HepG2 (cell line): ENCODE measurements around the gene NUDT3. TPM values are rescaled to one million over a fixed set of nuclear protein-coding genes. Genes with fewer than 3 reads are reported as not detected.
A peak's percentile ranks its signal among the peaks of the same experiment; 100 is the strongest.

Source experiments
- ARNT ChIP-seq: fragments of 450-650 bp; IDR thresholded peaks from 2 replicates; pipeline ENCODE4 v1.6.1; 2017
- ARNTL ChIP-seq: sonication (generic); formaldehyde crosslinking; IDR thresholded peaks from 2 replicates; pipeline ENCODE4 v1.4.0; 2020; ENCODE audit warnings: mild to moderate bottlenecking, missing genetic modification reagents
- DMAP1 ChIP-seq: IDR thresholded peaks from 2 replicates; pipeline ENCODE4 v1.6.1; 2016
- FOXA3 ChIP-seq: IDR thresholded peaks from 2 replicates; pipeline ENCODE4 v1.6.1; 2016; ENCODE audit warnings: missing genetic modification reagents, missing compliant biosample characterization
- MIER2 ChIP-seq: IDR thresholded peaks from 2 replicates; pipeline ENCODE4 v1.6.1; 2016; ENCODE audit warnings: missing biosample characterization, missing genetic modification reagents
- NCOR1 ChIP-seq: fragments of 200-600 bp; sonication (generic); IDR thresholded peaks from 2 replicates; pipeline ENCODE4 v1.7.0; 2017; ENCODE audit warnings: antibody characterized with exemption, low read length, borderline replicate concordance
- NR2F6 ChIP-seq, 2 experiments: IDR thresholded peaks; 2 replicates each; pipeline ENCODE4 v1.6.1; 2016; ENCODE audit warnings: antibody characterized with exemption in 1 of 2, mild to moderate bottlenecking in 1 of 2
- PHB2 ChIP-seq: fragments of 450-650 bp; IDR thresholded peaks from 2 replicates; pipeline ENCODE4 v1.6.1; 2018; ENCODE audit not compliant: partially characterized antibody
- SOX6 ChIP-seq, 2 experiments: fragments of 450-650 bp in 1 of 2; sonication (generic) in 1 of 2; formaldehyde crosslinking in 1 of 2; IDR thresholded peaks; 2 replicates each; pipeline versions ENCODE4 v1.4.0 to v1.6.1; 2017 to 2020; ENCODE audit warnings: antibody characterized with exemption in 1 of 2, mild to moderate bottlenecking in 1 of 2, missing genetic modification reagents in 1 of 2
- ZC3H13 ChIP-seq: sonication (generic); formaldehyde crosslinking; IDR thresholded peaks from 2 replicates; pipeline ENCODE4 v1.8.1; 2023; ENCODE audit warnings: mild to moderate bottlenecking, missing genetic modification reagents, moderate library complexity
- ZFP90 ChIP-seq: sonication (generic); formaldehyde crosslinking; IDR thresholded peaks from 2 replicates; pipeline ENCODE4 v1.8.0; 2022; ENCODE audit warnings: missing genetic modification reagents, mild to moderate bottlenecking, inconsistent platforms, borderline replicate concordance
- ZNF274 ChIP-seq: sonication (generic); formaldehyde crosslinking; IDR thresholded peaks from 2 replicates; pipeline ENCODE4 v1.5.1; 2020; ENCODE audit warnings: mild to moderate bottlenecking, missing genetic modification reagents
- ZNF572 ChIP-seq: sonication (generic); formaldehyde crosslinking; IDR thresholded peaks from 2 replicates; pipeline ENCODE4 v1.5.1; 2020; ENCODE audit warnings: mild to moderate bottlenecking, missing genetic modification reagents
- ZSCAN31 ChIP-seq: sonication (generic); formaldehyde crosslinking; IDR thresholded peaks from 2 replicates; pipeline ENCODE4 v1.5.0; 2020; ENCODE audit warnings: low read depth, mild to moderate bottlenecking, missing genetic modification reagents
- polyA plus RNA-seq, 8 experiments: library from polyadenylated mRNA; depleted of rRNA in 3 of 8; stranded (reverse) in 7 of 8; unstranded in 1 of 8; fragments of >200 nt; fragmentation: Illumina TruSeq in 4 of 8; extraction: Trizol in 4 of 8; gene quantifications; 2 replicates each; pipeline versions ENCODE4 v1.2.1 to v1.2.3, GENCODE V29; 2011 to 2016; ENCODE audit warnings: low read depth in 4 of 8, missing spikeins in 1 of 8, mixed read lengths in 1 of 8; ENCODE audit not compliant: insufficient read depth in 1 of 8
- total RNA-seq, 5 experiments: library from RNA; depleted of rRNA; stranded (reverse); fragments of >200 nt; fragmentation: Illumina TruSeq; extraction: Trizol; gene quantifications; 2 replicates each; pipeline ENCODE4 v1.2.3, GENCODE V29; 2016; ENCODE audit warnings: low read depth in 1 of 5
- TF ChIP-seq, protein P1 (sequence below): sonication (generic); formaldehyde crosslinking; IDR thresholded peaks from 2 replicates; pipeline ENCODE4 v1.4.0; 2020; ENCODE audit warnings: mild to moderate bottlenecking, low read depth, missing genetic modification reagents
- TF ChIP-seq, protein P2 (sequence below): sonication (generic); formaldehyde crosslinking; IDR thresholded peaks from 2 replicates; pipeline ENCODE4 v1.9.0; 2022; ENCODE audit warnings: low read depth, missing genetic modification reagents
- TF ChIP-seq, protein P3 (sequence below): IDR thresholded peaks from 2 replicates; pipeline ENCODE4 v1.6.1; 2018; ENCODE audit warnings: missing genetic modification reagents, mild to moderate bottlenecking, missing compliant biosample characterization
- TF ChIP-seq, protein P4 (sequence below): sonication (generic); formaldehyde crosslinking; IDR thresholded peaks from 2 replicates; pipeline ENCODE4 v1.5.1; 2020; ENCODE audit warnings: missing genetic modification reagents, mild to moderate bottlenecking, borderline replicate concordance

Gene NUDT3
- total and polyA plus RNA-seq, 2 of the 13 experiments (the other 11 are each of a cell fraction or from before 2014, with no cell fraction given), result 20.2 to 20.6 TPM

DNA sequence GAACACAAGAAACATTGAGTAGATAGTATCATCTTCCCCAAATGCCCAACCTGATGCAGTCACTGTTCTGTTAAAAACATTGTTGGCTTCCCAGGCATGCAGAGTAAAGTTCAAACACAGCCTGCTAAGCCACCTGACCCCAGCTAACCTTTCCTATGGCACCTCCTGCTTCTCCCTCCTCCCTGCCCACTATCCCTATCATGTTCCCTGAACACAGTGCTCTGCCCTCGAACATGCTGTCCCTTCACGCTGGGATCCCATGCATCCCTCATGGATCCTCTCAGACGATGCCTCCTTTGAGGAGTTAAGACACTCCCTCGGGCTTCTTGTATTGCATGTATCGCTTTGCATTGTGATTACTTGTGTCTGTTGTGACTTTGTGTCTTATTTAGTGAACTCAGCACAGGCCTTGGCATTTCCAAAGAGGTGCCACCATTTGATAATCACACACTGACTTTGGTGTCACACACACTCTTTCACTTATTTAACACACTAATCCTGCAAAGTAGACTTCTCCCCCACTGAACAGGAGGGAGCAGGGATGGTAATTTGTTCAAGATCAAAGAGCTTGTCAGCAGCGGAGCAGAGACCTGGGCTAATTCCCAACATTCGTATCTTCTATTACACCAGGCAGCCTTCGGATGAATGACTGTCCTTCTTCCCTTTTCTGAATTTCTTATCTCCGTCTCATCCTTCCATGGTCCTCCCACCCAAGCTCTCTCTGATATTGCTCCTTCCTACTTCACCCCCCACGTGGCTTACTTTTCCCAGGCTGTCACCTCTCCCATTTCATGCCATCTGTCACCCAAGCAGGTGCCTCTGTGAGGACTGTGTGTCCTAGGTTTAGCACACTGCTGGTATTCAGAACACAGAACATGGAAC is 115.3 kb downstream of the NUDT3 start (continued):
- TF ChIP-seq, protein P1, sequence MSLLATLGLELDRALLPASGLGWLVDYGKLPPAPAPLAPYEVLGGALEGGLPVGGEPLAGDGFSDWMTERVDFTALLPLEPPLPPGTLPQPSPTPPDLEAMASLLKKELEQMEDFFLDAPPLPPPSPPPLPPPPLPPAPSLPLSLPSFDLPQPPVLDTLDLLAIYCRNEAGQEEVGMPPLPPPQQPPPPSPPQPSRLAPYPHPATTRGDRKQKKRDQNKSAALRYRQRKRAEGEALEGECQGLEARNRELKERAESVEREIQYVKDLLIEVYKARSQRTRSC (CRISPR knock-in tag), result no peak
- TF ChIP-seq NCOR1 (no peak), PHB2 (no peak), DMAP1 (CRISPR knock-in tag) (no peak), ZC3H13 (CRISPR knock-in tag) (0 out of 2 replicates have a peak, but pooled peaks have one; percentile 34), ARNTL (no peak), MIER2 (CRISPR knock-in tag) (peak; percentile 48; the same call in 1 of the 2 replicates), ZSCAN31 (no peak), SOX6 (IDR thresholded peaks at IDR 0.05) (no peak), SOX6 (CRISPR knock-in tag; IDR thresholded peaks at IDR 0.05) (peak; percentile 65), ZNF274 (CRISPR knock-in tag) (0 out of 2 replicates have a peak, but pooled peaks have one; percentile 33), FOXA3 (CRISPR knock-in tag) (peak; percentile 59), ZFP90 (CRISPR knock-in tag) (no peak), ARNT (no peak), NR2F6 (IDR thresholded peaks at IDR 0.05) (peak; percentile 77; the same call in 1 of the 2 replicates), NR2F6 (CRISPR knock-in tag; IDR thresholded peaks at IDR 0.05) (peak; percentile 92), ZNF572 (CRISPR knock-in tag) (0 out of 2 replicates have a peak, but pooled peaks have one; percentile 33)
- TF ChIP-seq, protein P2, sequence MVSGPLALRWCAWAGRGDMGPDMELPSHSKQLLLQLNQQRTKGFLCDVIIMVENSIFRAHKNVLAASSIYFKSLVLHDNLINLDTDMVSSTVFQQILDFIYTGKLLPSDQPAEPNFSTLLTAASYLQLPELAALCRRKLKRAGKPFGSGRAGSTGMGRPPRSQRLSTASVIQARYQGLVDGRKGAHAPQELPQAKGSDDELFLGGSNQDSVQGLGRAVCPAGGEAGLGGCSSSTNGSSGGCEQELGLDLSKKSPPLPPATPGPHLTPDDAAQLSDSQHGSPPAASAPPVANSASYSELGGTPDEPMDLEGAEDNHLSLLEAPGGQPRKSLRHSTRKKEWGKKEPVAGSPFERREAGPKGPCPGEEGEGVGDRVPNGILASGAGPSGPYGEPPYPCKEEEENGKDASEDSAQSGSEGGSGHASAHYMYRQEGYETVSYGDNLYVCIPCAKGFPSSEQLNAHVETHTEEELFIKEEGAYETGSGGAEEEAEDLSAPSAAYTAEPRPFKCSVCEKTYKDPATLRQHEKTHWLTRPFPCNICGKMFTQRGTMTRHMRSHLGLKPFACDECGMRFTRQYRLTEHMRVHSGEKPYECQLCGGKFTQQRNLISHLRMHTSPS, result peak; percentile 82
- TF ChIP-seq, protein P3, sequence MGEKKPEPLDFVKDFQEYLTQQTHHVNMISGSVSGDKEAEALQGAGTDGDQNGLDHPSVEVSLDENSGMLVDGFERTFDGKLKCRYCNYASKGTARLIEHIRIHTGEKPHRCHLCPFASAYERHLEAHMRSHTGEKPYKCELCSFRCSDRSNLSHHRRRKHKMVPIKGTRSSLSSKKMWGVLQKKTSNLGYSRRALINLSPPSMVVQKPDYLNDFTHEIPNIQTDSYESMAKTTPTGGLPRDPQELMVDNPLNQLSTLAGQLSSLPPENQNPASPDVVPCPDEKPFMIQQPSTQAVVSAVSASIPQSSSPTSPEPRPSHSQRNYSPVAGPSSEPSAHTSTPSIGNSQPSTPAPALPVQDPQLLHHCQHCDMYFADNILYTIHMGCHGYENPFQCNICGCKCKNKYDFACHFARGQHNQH, result peak; percentile 60; the same call in 1 of the 2 replicates
- TF ChIP-seq, protein P4, sequence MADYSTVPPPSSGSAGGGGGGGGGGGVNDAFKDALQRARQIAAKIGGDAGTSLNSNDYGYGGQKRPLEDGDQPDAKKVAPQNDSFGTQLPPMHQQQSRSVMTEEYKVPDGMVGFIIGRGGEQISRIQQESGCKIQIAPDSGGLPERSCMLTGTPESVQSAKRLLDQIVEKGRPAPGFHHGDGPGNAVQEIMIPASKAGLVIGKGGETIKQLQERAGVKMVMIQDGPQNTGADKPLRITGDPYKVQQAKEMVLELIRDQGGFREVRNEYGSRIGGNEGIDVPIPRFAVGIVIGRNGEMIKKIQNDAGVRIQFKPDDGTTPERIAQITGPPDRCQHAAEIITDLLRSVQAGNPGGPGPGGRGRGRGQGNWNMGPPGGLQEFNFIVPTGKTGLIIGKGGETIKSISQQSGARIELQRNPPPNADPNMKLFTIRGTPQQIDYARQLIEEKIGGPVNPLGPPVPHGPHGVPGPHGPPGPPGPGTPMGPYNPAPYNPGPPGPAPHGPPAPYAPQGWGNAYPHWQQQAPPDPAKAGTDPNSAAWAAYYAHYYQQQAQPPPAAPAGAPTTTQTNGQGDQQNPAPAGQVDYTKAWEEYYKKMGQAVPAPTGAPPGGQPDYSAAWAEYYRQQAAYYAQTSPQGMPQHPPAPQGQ (CRISPR knock-in tag), result peak; percentile 83; the same call in 1 of the 2 replicates
